Fibroblast of mammary gland (primary cell): ENCODE data around the gene AVP.

Experiments used
- DNase-seq: peaks from one replicate; pipeline ENCODE4 v3.0.0-alpha.2; 2010; ENCODE audit warnings: low read depth
- H3K4me3 ChIP-seq: 2 replicates; pipeline ENCODE4 v1.5.1; 2011; ENCODE audit warnings: low read depth, mild to moderate bottlenecking, low read length, moderate library complexity; ENCODE audit not compliant: control insufficient read depth
- CTCF ChIP-seq: conservative IDR thresholded peaks from 2 replicates; pipeline ENCODE4 v1.5.1; 2011; ENCODE audit warnings: low read depth, low read length, inconsistent platforms; ENCODE audit not compliant: control insufficient read depth, insufficient read depth

Gene AVP

GRCh38 chr20:3101737-3102574 lies 17.4 kb upstream of the AVP start:
- H3K4me3 ChIP-seq, result no peak overlapping the region
- no peak for TF ChIP-seq CTCF
- no peak for DNase-seq

- no peak overlapping the region for H3K4me3 ChIP-seq
- no peak for DNase-seq
- no peak for TF ChIP-seq CTCF
Observed at GRCh38 chr20:3101251-3101650, 16.7 kb upstream of the AVP start.

GRCh38 chr20:3100480-3100879 lies 16.0 kb upstream of the AVP start:
- TF ChIP-seq CTCF, result no peak
- no peak for DNase-seq
- no peak overlapping the region for H3K4me3 ChIP-seq

- TF ChIP-seq CTCF, result no peak
- DNase-seq, result no peak
- H3K4me3 ChIP-seq, result no peak overlapping the region
Observed at GRCh38 chr20:3094848-3095629, 10.5 kb upstream of the AVP start.

- no peak for DNase-seq
- no peak for TF ChIP-seq CTCF
- H3K4me3 ChIP-seq, result no peak overlapping the region
Observed at GRCh38 chr20:3093861-3094361, 9.4 kb upstream of the AVP start.

- no peak overlapping the region for H3K4me3 ChIP-seq
- no peak for DNase-seq
- TF ChIP-seq CTCF, result no peak
Observed at GRCh38 chr20:3092611-3093379, 8.3 kb upstream of the AVP start.
